Tibial artery (tissue), 4 donors: ENCODE measurements around the gene SOX1.

Experiments
- DNase-seq, 2 donors: peaks; one replicate each; pipeline ENCODE4 v3.0.0-alpha.2; 2019
- H3K27ac ChIP-seq, 2 donors: fragments of 200-600 bp; sonication (generic) in 1 of 2; 1 replicate in 1 of 2; 2 replicates in 1 of 2; pipeline ENCODE4 v1.5.1; 2018 to 2019; ENCODE audit warnings: mild to moderate bottlenecking in 1 of 2
- H3K27me3 ChIP-seq, 2 donors: fragments of 200-600 bp; sonication (generic) in 1 of 2; one replicate each; pipeline versions ENCODE4 v1.5.1 to v1.6.0; 2016 to 2019
- H3K36me3 ChIP-seq, 3 donors: fragments of 200-600 bp; sonication (generic) in 2 of 3; one replicate each; pipeline ENCODE4 v1.5.1; 2016 to 2019; ENCODE audit warnings: mild to moderate bottlenecking in 2 of 3
- H3K4me1 ChIP-seq, 4 donors: fragments of 200-600 bp; sonication (generic) in 2 of 4; 1 replicate in 3 of 4; 2 replicates in 1 of 4; pipeline ENCODE4 v1.5.1; 2016 to 2019
- H3K4me3 ChIP-seq, 2 donors: fragments of 200-600 bp; sonication (generic) in 1 of 2; 1 replicate in 1 of 2; 2 replicates in 1 of 2; pipeline ENCODE4 v1.5.1; 2018 to 2019; ENCODE audit warnings: mild to moderate bottlenecking in 2 of 2
- H3K9me3 ChIP-seq, 3 donors: fragments of 200-600 bp; sonication (generic) in 1 of 3; one replicate each; pipeline ENCODE4 v1.5.1; 2016 to 2019
- intact Hi-C: fragments of 100-400 bp; cut with DNase I; formaldehyde crosslinking; loops from one replicate; pipeline ENCODE4 v1.15.0; 2023; ENCODE audit warnings: low total_unique reads
- TF ChIP-seq, protein P1 (sequence below), 2 experiments: fragments of 200-600 bp in 1 of 2; fragments of 450-650 bp in 1 of 2; IDR thresholded peaks; one replicate each; pipeline ENCODE4 v1.5.1; 2017 to 2019; ENCODE audit warnings: antibody characterized with exemption in 2 of 2, mild to moderate bottlenecking in 1 of 2, moderate library complexity in 1 of 2

The SOX1 gene

DNA sequence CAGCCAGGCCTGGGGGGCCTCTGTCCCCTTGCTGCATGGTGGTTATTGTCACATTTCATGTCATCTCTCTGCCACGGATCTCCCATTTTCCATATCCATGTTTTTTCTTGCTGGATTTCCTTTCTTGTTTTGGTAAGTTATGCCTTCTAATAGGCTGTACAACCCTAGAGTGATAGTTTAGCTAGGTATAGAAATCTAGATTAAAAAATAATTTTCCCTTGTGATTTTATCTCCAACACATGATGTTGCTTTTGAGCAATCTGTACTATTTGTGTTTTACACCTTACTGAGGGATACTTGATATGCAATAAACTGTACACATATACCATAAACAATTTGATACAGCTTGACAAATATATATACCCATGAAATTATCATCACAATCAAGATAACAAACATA lies 17.0 kb downstream of the SOX1 start:
- Histone ChIP-seq H3K4me1 (no peaks in the 10 kb centered on the region), H3K27me3 (peaks cover 0 to 26% of the 10 kb centered on the region in 2 donors), H3K9me3 (peaks cover 0 to 28% (median 22%) of the 10 kb centered on the region in 3 donors), H3K4me3 (no peak overlapping the region), H3K36me3 (no peaks in the 10 kb centered on the region), H3K27ac (no peak overlapping the region)
- intact Hi-C loops, result no loop called here
- TF ChIP-seq, protein P1, sequence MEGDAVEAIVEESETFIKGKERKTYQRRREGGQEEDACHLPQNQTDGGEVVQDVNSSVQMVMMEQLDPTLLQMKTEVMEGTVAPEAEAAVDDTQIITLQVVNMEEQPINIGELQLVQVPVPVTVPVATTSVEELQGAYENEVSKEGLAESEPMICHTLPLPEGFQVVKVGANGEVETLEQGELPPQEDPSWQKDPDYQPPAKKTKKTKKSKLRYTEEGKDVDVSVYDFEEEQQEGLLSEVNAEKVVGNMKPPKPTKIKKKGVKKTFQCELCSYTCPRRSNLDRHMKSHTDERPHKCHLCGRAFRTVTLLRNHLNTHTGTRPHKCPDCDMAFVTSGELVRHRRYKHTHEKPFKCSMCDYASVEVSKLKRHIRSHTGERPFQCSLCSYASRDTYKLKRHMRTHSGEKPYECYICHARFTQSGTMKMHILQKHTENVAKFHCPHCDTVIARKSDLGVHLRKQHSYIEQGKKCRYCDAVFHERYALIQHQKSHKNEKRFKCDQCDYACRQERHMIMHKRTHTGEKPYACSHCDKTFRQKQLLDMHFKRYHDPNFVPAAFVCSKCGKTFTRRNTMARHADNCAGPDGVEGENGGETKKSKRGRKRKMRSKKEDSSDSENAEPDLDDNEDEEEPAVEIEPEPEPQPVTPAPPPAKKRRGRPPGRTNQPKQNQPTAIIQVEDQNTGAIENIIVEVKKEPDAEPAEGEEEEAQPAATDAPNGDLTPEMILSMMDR (IDR thresholded peaks at IDR 0.05), result no peak
- DNase-seq, result no peak

- H3K27me3 ChIP-seq, result peaks cover 0 to 23% of the 10 kb centered on the region in 2 donors
- no peaks in the 10 kb centered on the region for H3K9me3 ChIP-seq
- DNase-seq, result peak in 1 of 2 donors; percentile 15
- TF ChIP-seq, protein P1 (IDR thresholded peaks at IDR 0.05), result no peak
- H3K4me3 ChIP-seq, result no peak overlapping the region
- H3K4me1 ChIP-seq, result no peaks in the 10 kb centered on the region
- intact Hi-C loops, result no loop called here
- H3K27ac ChIP-seq, result no peak overlapping the region
- H3K36me3 ChIP-seq, result no peaks in the 10 kb centered on the region
These were observed 25.5 kb downstream of the SOX1 start for GRCh38 chr13:112092453-112092852.

DNA sequence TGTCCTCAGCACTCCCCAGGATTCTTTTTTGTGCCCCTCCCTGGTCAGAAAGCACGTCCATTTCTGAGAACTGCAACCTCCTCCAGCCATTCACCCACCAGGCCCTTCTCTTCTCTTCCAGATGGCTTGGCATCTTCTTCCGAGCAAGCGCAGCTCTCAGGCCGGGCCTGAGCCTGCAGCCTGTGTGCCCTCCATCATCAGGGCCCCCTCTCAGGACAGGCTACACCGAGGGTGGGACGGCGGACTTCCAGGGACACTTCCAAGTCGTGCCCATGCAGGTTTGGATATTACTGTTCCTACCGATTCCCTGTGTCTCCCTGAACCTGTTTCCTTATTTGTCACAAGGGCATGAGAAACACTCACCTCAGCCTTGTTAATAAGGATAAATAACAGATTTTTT lies 28.4 kb downstream of the SOX1 start:
- Histone ChIP-seq H3K9me3 (no peaks in the 10 kb centered on the region), H3K36me3 (no peaks in the 10 kb centered on the region), H3K27ac (no peak overlapping the region), H3K4me3 (no peak overlapping the region), H3K4me1 (no peaks in the 10 kb centered on the region), H3K27me3 (peaks cover 0 to 21% of the 10 kb centered on the region in 2 donors)
- DNase-seq, result peak in 1 of 2 donors; percentile 41
- TF ChIP-seq, protein P1 (IDR thresholded peaks at IDR 0.05), result no peak
- intact Hi-C loops, result no loop called here

- TF ChIP-seq, protein P1 (IDR thresholded peaks at IDR 0.05), result no peak
- Histone ChIP-seq H3K36me3 (no peaks in the 10 kb centered on the region), H3K9me3 (no peaks in the 10 kb centered on the region), H3K4me3 (no peak overlapping the region), H3K27ac (no peak overlapping the region), H3K4me1 (no peaks in the 10 kb centered on the region), H3K27me3 (peaks cover 0 to 26% of the 10 kb centered on the region in 2 donors)
- intact Hi-C loops, result no loop called here
- peak in 1 of 2 donors; percentile 10 for DNase-seq
These were observed 30.0 kb downstream of the SOX1 start for GRCh38 chr13:112096959-112097358.

- H3K27me3 ChIP-seq, result peaks cover 0 to 31% of the 10 kb centered on the region in 2 donors
- TF ChIP-seq, protein P1 (IDR thresholded peaks at IDR 0.05), result no peak
These were observed 30.8 kb downstream of the SOX1 start for GRCh38 chr13:112097770-112098169.

GRCh38 chr13:112098699-112099098 lies 31.8 kb downstream of the SOX1 start:
- peaks cover 0 to 40% of the 10 kb centered on the region in 2 donors for H3K27me3 ChIP-seq
- peaks cover 0 to 3% (median 0%) of the 10 kb centered on the region in 4 donors for H3K4me1 ChIP-seq
- TF ChIP-seq, protein P1 (IDR thresholded peaks at IDR 0.05), result no peak
- no peak overlapping the region for H3K27ac ChIP-seq
- H3K4me3 ChIP-seq, result no peak overlapping the region
- peak in 1 of 2 donors; percentile 21 for DNase-seq
- no peaks in the 10 kb centered on the region for H3K36me3 ChIP-seq
- intact Hi-C loops, result no loop called here
- H3K9me3 ChIP-seq, result no peaks in the 10 kb centered on the region

More at GRCh38 chr13:112097770-112098169, 30.8 kb downstream of the SOX1 start:
- no peak overlapping the region for H3K27ac ChIP-seq
- intact Hi-C loops, result no loop called here
- H3K9me3 ChIP-seq, result no peaks in the 10 kb centered on the region
- H3K4me3 ChIP-seq, result no peak overlapping the region
- H3K36me3 ChIP-seq, result no peaks in the 10 kb centered on the region
- H3K4me1 ChIP-seq, result no peaks in the 10 kb centered on the region
- DNase-seq, result peak in 1 of 2 donors; percentile 11
